PC-9 (cell line): ENCODE measurements around the gene SLPI. TPM values are rescaled to one million over a fixed set of nuclear protein-coding genes. Genes with fewer than 3 reads are reported as not detected.

ENCODE experiments used
- BruUV-seq: library from RNA; stranded (reverse); fragments of 400-500 nt; replicated peaks from 2 replicates; lab custom pipeline; 2021; lab: Mats Ljungman, UMichigan
- CTCF ChIA-PET: fragments of 300-600 bp; sonication (Branson Sonifier 250); formaldehyde crosslinking; loops from one replicate; lab custom pipeline; 2022; ENCODE audit warnings: antibody characterized with exemption; lab: Charles Lee
- POLR2A ChIA-PET: fragments of 300-600 bp; sonication (Branson Sonifier 250); formaldehyde crosslinking; loops from one replicate; lab custom pipeline; 2022; ENCODE audit warnings: antibody characterized with exemption; ENCODE audit not compliant: unreplicated experiment; lab: Charles Lee
- DNase-seq, 2 experiments: peaks; one replicate each; pipeline versions ENCODE4 v3.0.0 to v3.0.0-alpha.2; 2015 to 2022; ENCODE audit warnings: mixed read lengths in 1 of 2
- H2AFZ ChIP-seq: fragments of 200-600 bp; sonication (generic); 2 replicates; pipeline ENCODE4 v1.8.1; 2017; ENCODE audit warnings: antibody characterized with exemption
- H3F3A ChIP-seq: fragments of 200-600 bp; sonication (generic); 2 replicates; pipeline ENCODE4 v1.8.1; 2017; ENCODE audit warnings: antibody characterized with exemption, mild to moderate bottlenecking, low read depth; ENCODE audit not compliant: insufficient read depth
- H3K27ac ChIP-seq: fragments of 200-600 bp; sonication (generic); 2 replicates; pipeline ENCODE4 v1.6.1; 2016; ENCODE audit warnings: mixed run types
- H3K27me3 ChIP-seq: fragments of 200-600 bp; sonication (generic); 2 replicates; pipeline ENCODE4 v1.6.1; 2016; ENCODE audit warnings: low read depth, mixed run types; ENCODE audit not compliant: insufficient read depth
- H3K36me3 ChIP-seq: fragments of 200-600 bp; sonication (generic); 2 replicates; pipeline ENCODE4 v1.6.1; 2016; ENCODE audit warnings: low read depth, mixed run types
- H3K4me1 ChIP-seq: fragments of 200-600 bp; sonication (generic); replicated peaks from 2 replicates; pipeline ENCODE4 v1.6.1; 2016; ENCODE audit warnings: mixed run types; ENCODE audit not compliant: insufficient read depth
- H3K4me2 ChIP-seq: fragments of 200-600 bp; sonication (generic); 2 replicates; pipeline ENCODE4 v1.6.1; 2017; ENCODE audit warnings: mixed run types
- H3K4me3 ChIP-seq: fragments of 200-600 bp; sonication (generic); 2 replicates; pipeline ENCODE4 v1.6.1; 2016; ENCODE audit warnings: mixed run types
- H3K79me2 ChIP-seq: fragments of 200-600 bp; sonication (generic); 2 replicates; pipeline ENCODE4 v1.6.1; 2017; ENCODE audit warnings: low read depth, mixed run types
- H3K9me2 ChIP-seq: fragments of 200-600 bp; sonication (generic); 2 replicates; pipeline ENCODE4 v1.8.1; 2017; ENCODE audit warnings: mild to moderate bottlenecking; ENCODE audit not compliant: insufficient read depth
- H3K9me3 ChIP-seq: fragments of 200-600 bp; sonication (generic); 2 replicates; pipeline ENCODE4 v1.8.1; 2016; ENCODE audit warnings: low read depth; ENCODE audit not compliant: insufficient read depth
- H4K20me1 ChIP-seq: fragments of 200-600 bp; sonication (generic); 2 replicates; pipeline ENCODE4 v1.8.1; 2017; ENCODE audit not compliant: insufficient read depth
- CTCF ChIP-seq: fragments of 200-600 bp; sonication (generic); conservative IDR thresholded peaks from 2 replicates; pipeline ENCODE4 v1.6.1; 2017; ENCODE audit warnings: mixed run types, antibody characterized with exemption, mild to moderate bottlenecking, moderate library complexity
- EZH2 ChIP-seq: fragments of 200-600 bp; sonication (generic); IDR thresholded peaks from 2 replicates; pipeline ENCODE4 v1.8.0; 2017; ENCODE audit warnings: antibody characterized with exemption, low read depth
- intact Hi-C: fragments of 100-400 bp; cut with micrococcal nuclease; formaldehyde crosslinking; loops from one replicate; pipeline ENCODE4 v1.10.0; 2022; ENCODE audit not compliant: unreplicated experiment
- total RNA-seq: library from RNA; stranded (reverse); gene quantifications from 2 replicates; pipeline ENCODE4 v1.2.3, GENCODE V29; 2021

Gene SLPI
- total RNA-seq, 1 experiment from 2014 or later = 55.1 TPM

GRCh38 chr20:45247865-45248264, 6.5 kb downstream of the SLPI start:
- no peak overlapping the region for H2AFZ ChIP-seq
- BruUV-seq = no TSS peak
- no peak overlapping the region for H3K4me2 ChIP-seq
- H3K9me2 ChIP-seq = no peaks in the 10 kb centered on the region
- H3K9me3 ChIP-seq = no peaks in the 10 kb centered on the region
- H3K79me2 ChIP-seq = peaks cover 48% of the 10 kb centered on the region
- H3K4me3 ChIP-seq = no peak overlapping the region
- peaks cover 21% of the 10 kb centered on the region for H3F3A ChIP-seq
- peaks cover 47% of the 10 kb centered on the region for H3K4me1 ChIP-seq
- ChIA-PET POLR2A (no interaction called here), CTCF (no interaction called here)
- H3K27me3 ChIP-seq = no peaks in the 10 kb centered on the region
- no peak for DNase-seq
- intact Hi-C loops = no loop called here
- no peak for TF ChIP-seq EZH2
- no peak for TF ChIP-seq CTCF
- peaks cover 7% of the 10 kb centered on the region; the same call in 1 of the 2 replicates for H4K20me1 ChIP-seq
- H3K27ac ChIP-seq = no peak overlapping the region
- peaks cover 42% of the 10 kb centered on the region for H3K36me3 ChIP-seq

- Histone ChIP-seq H4K20me1 (peaks cover 7% of the 10 kb centered on the region; the same call in 1 of the 2 replicates), H3K27me3 (no peaks in the 10 kb centered on the region), H3K79me2 (peaks cover 31% of the 10 kb centered on the region), H3K9me3 (no peaks in the 10 kb centered on the region), H3K36me3 (peaks cover 33% of the 10 kb centered on the region), H3K4me3 (no peak overlapping the region), H3K9me2 (no peaks in the 10 kb centered on the region), H3K4me1 (peaks cover 29% of the 10 kb centered on the region), H3F3A (peaks cover 21% of the 10 kb centered on the region), H3K4me2 (no peak overlapping the region), H3K27ac (no peak overlapping the region), H2AFZ (no peak overlapping the region)
- no TSS peak for BruUV-seq
- intact Hi-C loops = no loop called here
- no peak for TF ChIP-seq EZH2
- no peak for TF ChIP-seq CTCF
- no peak for DNase-seq
- CTCF ChIA-PET = interaction anchor here (0.7 kb wide), 1 partner anchor 44 kb away, joined by 3 read pairs; no protein-coding TSS in a partner anchor
- POLR2A ChIA-PET = no interaction called here
These were observed 8.3 kb downstream of the SLPI start for GRCh38 chr20:45246109-45246508.

- peaks cover 3% of the 10 kb centered on the region; the same call in 1 of the 2 replicates for H3F3A ChIP-seq
- POLR2A ChIA-PET = no interaction called here
- intact Hi-C loops = no loop called here
These were observed 16.2 kb downstream of the SLPI start for GRCh38 chr20:45238139-45238538.

More at GRCh38 chr20:45238139-45238538, 16.2 kb downstream of the SLPI start:
- CTCF ChIA-PET = interaction anchor here (0.6 kb wide), 1 partner anchor 13 kb away, joined by 3 read pairs; no protein-coding TSS in a partner anchor
- Histone ChIP-seq H3K4me2 (no peak overlapping the region), H3K27me3 (no peaks in the 10 kb centered on the region), H3K9me2 (no peaks in the 10 kb centered on the region), H3K4me3 (no peak overlapping the region), H4K20me1 (no peaks in the 10 kb centered on the region), H3K27ac (no peak overlapping the region), H3K9me3 (peaks cover 13% of the 10 kb centered on the region; the same call in 1 of the 2 replicates), H2AFZ (no peak overlapping the region), H3K4me1 (no peaks in the 10 kb centered on the region), H3K79me2 (no peaks in the 10 kb centered on the region), H3K36me3 (no peaks in the 10 kb centered on the region)
- BruUV-seq = no TSS peak
- no peak for DNase-seq
- TF ChIP-seq EZH2 = no peak
- no peak for TF ChIP-seq CTCF
